Measurements from ENCODE around the gene PHACTR3. TPM values are rescaled to one million over a fixed set of nuclear protein-coding genes. Genes with fewer than 3 reads are reported as not detected.

The PHACTR3 gene
- total and polyA plus RNA-seq, 2 experiments from 2014 or later, result 0.45 to 0.61 TPM

GRCh38 chr20:59602546-59603080 is 1.7 kb upstream of the PHACTR3 start:
- Mint-ChIP-seq H3K27ac (no peak overlapping the region), H3K27me3 (ENCODE audit: insufficient read depth, low read depth, poor library complexity) (peaks cover 63% of the 10 kb centered on the region), H3K9me3 (no peaks in the 10 kb centered on the region), H3K4me3 (no peak overlapping the region; the same call in 2 of the 3 replicates), H3K4me1 (0 out of 3 replicates have a peak, but pooled peaks cover 2% of the 10 kb centered on the region), H3K36me3 (ENCODE audit: low read depth) (no peaks in the 10 kb centered on the region)
- no peak for ATAC-seq
- no peaks in the 10 kb centered on the region for H3F3A ChIP-seq (replicated peaks; ENCODE audit: low read depth)
- H3K9me2 ChIP-seq (ENCODE audit: insufficient read depth), result no peaks in the 10 kb centered on the region
- no peak for DNase-seq (ENCODE audit: low spot score)
- no peak overlapping the region for H3K4me2 ChIP-seq
- H2AFZ ChIP-seq, result no peak overlapping the region
- H3K4me1 ChIP-seq (ENCODE audit: insufficient read depth), result no peaks in the 10 kb centered on the region
- H3K4me3 ChIP-seq, result no peak overlapping the region
- TF ChIP-seq POLR2AphosphoS5 (IDR thresholded peaks at IDR 0.05; ENCODE audit: low read depth) (no peak), ZNF114 (CRISPR knock-in tag; IDR thresholded peaks at IDR 0.05) (no peak), CREB1 (CRISPR knock-in tag; IDR thresholded peaks at IDR 0.05; ENCODE audit: low read depth) (no peak), ZNF462 (CRISPR knock-in tag; IDR thresholded peaks at IDR 0.05) (no peak)
- H3K27ac ChIP-seq (ENCODE audit: low read depth), result no peak overlapping the region
- no peaks in the 10 kb centered on the region for H3K79me2 ChIP-seq (replicated peaks; ENCODE audit: insufficient read depth)
- peaks cover 84% of the 10 kb centered on the region for H3K27me3 ChIP-seq (ENCODE audit: insufficient read depth)
- H3K36me3 ChIP-seq (ENCODE audit: insufficient read depth), result no peaks in the 10 kb centered on the region
- H4K20me1 ChIP-seq (replicated peaks; ENCODE audit: insufficient read depth), result no peaks in the 10 kb centered on the region; the same call in 1 of the 2 replicates

GRCh38 chr20:59603176-59603575 is 1.2 kb upstream of the PHACTR3 start:
- Histone ChIP-seq H3K27me3 (ENCODE audit: insufficient read depth) (peaks cover 89% of the 10 kb centered on the region), H3K79me2 (replicated peaks; ENCODE audit: insufficient read depth) (no peaks in the 10 kb centered on the region), H3K27ac (ENCODE audit: low read depth) (no peak overlapping the region)
- TF ChIP-seq CREB1 (CRISPR knock-in tag; IDR thresholded peaks at IDR 0.05; ENCODE audit: low read depth) (no peak), ZNF114 (CRISPR knock-in tag; IDR thresholded peaks at IDR 0.05) (no peak), POLR2AphosphoS5 (IDR thresholded peaks at IDR 0.05; ENCODE audit: low read depth) (no peak), ETS1 (IDR thresholded peaks at IDR 0.05) (no peak)

More at GRCh38 chr20:59603176-59603575, 1.2 kb upstream of the PHACTR3 start:
- H3K9me2 ChIP-seq (ENCODE audit: insufficient read depth), result no peaks in the 10 kb centered on the region
- H3K36me3 Mint-ChIP-seq (ENCODE audit: low read depth), result no peaks in the 10 kb centered on the region
- H3K4me1 Mint-ChIP-seq, result 0 out of 3 replicates have a peak, but pooled peaks cover 2% of the 10 kb centered on the region
- no peaks in the 10 kb centered on the region for H3K9me3 Mint-ChIP-seq
- no peaks in the 10 kb centered on the region for H3F3A ChIP-seq (replicated peaks; ENCODE audit: low read depth)
- H3K4me2 ChIP-seq, result no peak overlapping the region
- H2AFZ ChIP-seq, result no peak overlapping the region; the same call in 1 of the 2 replicates
- ATAC-seq, result no peak
- H3K4me3 Mint-ChIP-seq, result no peak overlapping the region; the same call in 2 of the 3 replicates
- no peak for DNase-seq (ENCODE audit: low spot score)
- H3K27me3 Mint-ChIP-seq (ENCODE audit: insufficient read depth, low read depth, poor library complexity), result peaks cover 65% of the 10 kb centered on the region
- no peak overlapping the region for H3K4me3 ChIP-seq
- no peak overlapping the region for H3K27ac Mint-ChIP-seq
- no peaks in the 10 kb centered on the region; the same call in 1 of the 2 replicates for H4K20me1 ChIP-seq (replicated peaks; ENCODE audit: insufficient read depth)
- no peaks in the 10 kb centered on the region for H3K36me3 ChIP-seq (ENCODE audit: insufficient read depth)
- H3K4me1 ChIP-seq (ENCODE audit: insufficient read depth), result no peaks in the 10 kb centered on the region
